ENCODE results near the gene C12orf75.
"Not testable (repeated sequence)": the region's sequence is repeated elsewhere in the genome, so short reads cannot be mapped to it uniquely, and the experiment has no call there.

GRCh38 chr12:105308839-105309238, 21.7 kb upstream of the C12orf75 start:
- TF ChIP-seq CTCF (conservative IDR thresholded peaks at IDR 0.05 in 1 of 2, IDR thresholded peaks at IDR 0.05 in 1 of 2; ENCODE audit: low read depth in 1 of 2, low read length in 2 of 2); EZH2 (IDR thresholded peaks at IDR 0.05; ENCODE audit: low read length, missing control alignments): not testable (repeated sequence)
